NAMALWA (cell line): ENCODE data around the gene PPP3CA.
"Not testable (repeated sequence)": the region's sequence is repeated elsewhere in the genome, so short reads cannot be mapped to it uniquely, and the experiment has no call there.

Source experiments
- DNase-seq: peaks from one replicate; pipeline ENCODE4 v3.0.0-alpha.2; 2015; ENCODE audit warnings: low spot score

Gene PPP3CA

GRCh38 chr4:101254776-101255175 is 92.5 kb downstream of the PPP3CA start:
- DNase-seq: no peak

- no peak for DNase-seq
Measured at GRCh38 chr4:101253121-101253520, 94.2 kb downstream of the PPP3CA start.

- DNase-seq: no peak
Measured at GRCh38 chr4:101252721-101253120, 94.6 kb downstream of the PPP3CA start.

- DNase-seq: no peak
Measured at GRCh38 chr4:101251261-101251660, 96.1 kb downstream of the PPP3CA start.

GRCh38 chr4:101244349-101244748 is 103.0 kb downstream of the PPP3CA start:
- no peak for DNase-seq

GRCh38 chr4:101242441-101242840 is 104.9 kb downstream of the PPP3CA start:
- DNase-seq: no peak

- DNase-seq: no peak
Measured at GRCh38 chr4:101240099-101240498, 107.2 kb downstream of the PPP3CA start.

GRCh38 chr4:101239665-101240064 is 107.7 kb downstream of the PPP3CA start:
- DNase-seq: no peak

- no peak for DNase-seq
Measured at GRCh38 chr4:101238706-101239105, 108.6 kb downstream of the PPP3CA start.

GRCh38 chr4:101237773-101238172 is 109.6 kb downstream of the PPP3CA start:
- no peak for DNase-seq

GRCh38 chr4:101236097-101236496 is 111.2 kb downstream of the PPP3CA start:
- no peak for DNase-seq

GRCh38 chr4:101234141-101234540 is 113.2 kb downstream of the PPP3CA start:
- DNase-seq: not testable (repeated sequence)

- no peak for DNase-seq
Measured at GRCh38 chr4:101232074-101232776, 115.1 kb downstream of the PPP3CA start.

GRCh38 chr4:101230801-101231426 is 116.4 kb downstream of the PPP3CA start:
- DNase-seq: no peak

- no peak for DNase-seq
Measured at GRCh38 chr4:101229116-101229515, 118.2 kb downstream of the PPP3CA start.

- no peak for DNase-seq
Measured at GRCh38 chr4:101227715-101228114, 119.6 kb downstream of the PPP3CA start.

GRCh38 chr4:101224358-101225218 is 122.7 kb downstream of the PPP3CA start:
- DNase-seq: no peak

- DNase-seq: no peak
Measured at GRCh38 chr4:101222156-101222845, 125.0 kb downstream of the PPP3CA start.

- no peak for DNase-seq
Measured at GRCh38 chr4:101221294-101221693, 126.0 kb downstream of the PPP3CA start.

- DNase-seq: no peak
Measured at GRCh38 chr4:101218894-101219293, 128.4 kb downstream of the PPP3CA start.

GRCh38 chr4:101218346-101218745 is 129.0 kb downstream of the PPP3CA start:
- no peak for DNase-seq

- no peak for DNase-seq
Measured at GRCh38 chr4:101217353-101218031, 129.8 kb downstream of the PPP3CA start.
